GM10248 (cell line): ENCODE data around the gene F8A1.
A peak's percentile ranks its signal among the peaks of the same experiment; 100 is the strongest.
"Not testable (repeated sequence)": the region's sequence is repeated elsewhere in the genome, so short reads cannot be mapped to it uniquely, and the experiment has no call there.

Experiments
- CTCF ChIA-PET: fragments of 300-600 bp; sonication (Branson Sonifier 250); formaldehyde crosslinking; extraction: SDS; loops from one replicate; lab custom pipeline; 2021; ENCODE audit warnings: antibody characterized with exemption; lab: Yijun Ruan, JAX
- POLR2A ChIA-PET: fragments of 350-650 bp; sonication (Branson Sonifier 250); formaldehyde crosslinking; extraction: SDS; loops from one replicate; lab custom pipeline; 2020; ENCODE audit warnings: antibody characterized with exemption; lab: Yijun Ruan, JAX
- DNase-seq: peaks from one replicate; pipeline ENCODE4 v3.0.0; 2012; ENCODE audit errors: extremely low spot score
- TF ChIP-seq, protein P1 (sequence below): IDR thresholded peaks from 2 replicates; pipeline ENCODE4 v1.5.1; 2012; ENCODE audit warnings: mild to moderate bottlenecking, low read depth; ENCODE audit errors: extremely low read depth, missing control alignments, control extremely low read depth

The F8A1 gene

DNA sequence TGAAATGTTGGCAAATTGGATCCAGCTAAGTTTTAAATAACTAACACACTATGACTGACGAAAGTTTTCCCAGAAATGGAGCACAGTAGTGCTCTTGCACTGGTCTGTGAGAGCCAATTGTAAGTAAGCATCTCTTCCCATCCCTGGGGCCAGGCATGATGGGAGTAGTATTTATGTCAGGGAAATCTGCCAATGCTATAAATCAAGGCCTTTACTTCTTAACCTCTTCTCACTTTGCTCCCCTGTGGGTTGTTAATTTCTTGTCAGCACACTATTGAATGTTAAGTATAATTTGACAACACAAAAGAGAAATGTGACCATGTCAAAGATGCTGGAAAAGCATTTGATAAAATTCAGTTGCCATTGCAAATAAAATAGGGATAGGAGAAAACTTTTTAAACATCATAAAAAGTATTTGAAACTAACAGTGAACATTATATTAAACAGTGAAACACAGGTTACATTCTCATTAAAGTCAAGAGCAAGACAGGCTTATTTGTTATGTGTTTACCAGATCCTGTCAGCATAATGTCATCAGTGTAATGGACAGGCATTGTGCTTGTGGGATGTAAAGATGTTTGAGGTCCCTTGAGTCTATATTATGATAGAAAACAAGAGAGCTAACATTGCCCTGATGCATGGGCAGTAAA is 5.0 kb downstream of the F8A1 start:
- ChIA-PET CTCF (no interaction called here), POLR2A (no interaction called here)
- TF ChIP-seq, protein P1, sequence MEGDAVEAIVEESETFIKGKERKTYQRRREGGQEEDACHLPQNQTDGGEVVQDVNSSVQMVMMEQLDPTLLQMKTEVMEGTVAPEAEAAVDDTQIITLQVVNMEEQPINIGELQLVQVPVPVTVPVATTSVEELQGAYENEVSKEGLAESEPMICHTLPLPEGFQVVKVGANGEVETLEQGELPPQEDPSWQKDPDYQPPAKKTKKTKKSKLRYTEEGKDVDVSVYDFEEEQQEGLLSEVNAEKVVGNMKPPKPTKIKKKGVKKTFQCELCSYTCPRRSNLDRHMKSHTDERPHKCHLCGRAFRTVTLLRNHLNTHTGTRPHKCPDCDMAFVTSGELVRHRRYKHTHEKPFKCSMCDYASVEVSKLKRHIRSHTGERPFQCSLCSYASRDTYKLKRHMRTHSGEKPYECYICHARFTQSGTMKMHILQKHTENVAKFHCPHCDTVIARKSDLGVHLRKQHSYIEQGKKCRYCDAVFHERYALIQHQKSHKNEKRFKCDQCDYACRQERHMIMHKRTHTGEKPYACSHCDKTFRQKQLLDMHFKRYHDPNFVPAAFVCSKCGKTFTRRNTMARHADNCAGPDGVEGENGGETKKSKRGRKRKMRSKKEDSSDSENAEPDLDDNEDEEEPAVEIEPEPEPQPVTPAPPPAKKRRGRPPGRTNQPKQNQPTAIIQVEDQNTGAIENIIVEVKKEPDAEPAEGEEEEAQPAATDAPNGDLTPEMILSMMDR = no peak
- no peak for DNase-seq

DNA sequence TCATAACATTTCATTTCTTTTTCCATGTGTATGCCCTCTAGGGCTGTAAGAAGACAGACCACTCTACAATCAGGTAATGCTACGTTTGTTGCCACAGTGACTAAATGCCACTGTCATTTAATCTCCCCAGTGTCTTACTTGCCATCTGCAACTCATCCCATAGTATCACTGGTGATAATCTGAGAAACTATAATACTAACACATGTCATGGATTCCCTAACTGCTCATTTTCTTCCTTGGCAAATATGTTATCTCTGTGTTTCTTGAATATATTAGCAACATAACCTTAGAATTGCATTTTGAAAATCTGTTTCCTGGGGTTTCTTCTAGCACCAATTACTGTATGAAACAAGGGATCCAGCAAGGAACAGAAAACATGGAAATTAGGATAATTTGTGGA is 6.1 kb downstream of the F8A1 start:
- CTCF ChIA-PET = no interaction called here
- TF ChIP-seq, protein P1 = no peak
- no peak for DNase-seq
- POLR2A ChIA-PET = no interaction called here

DNA sequence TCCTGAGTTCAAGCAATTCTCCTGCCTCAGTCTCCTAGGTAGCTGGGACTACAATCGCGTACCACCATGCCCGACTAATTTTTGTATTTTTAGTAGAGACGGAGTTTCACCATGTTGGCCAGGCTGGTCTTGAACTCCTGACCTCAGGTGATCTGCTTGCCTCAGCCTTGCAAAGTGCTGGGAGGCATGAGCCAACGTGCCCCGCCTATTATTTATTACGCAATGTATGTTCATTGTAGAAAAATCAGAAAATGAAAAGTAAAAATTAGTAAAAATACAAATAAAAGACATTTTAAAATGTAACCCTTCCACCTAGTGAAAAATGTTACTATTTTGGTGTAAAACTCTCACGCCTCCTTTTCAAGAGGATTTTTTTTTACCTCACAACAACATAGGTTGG is 14.2 kb downstream of the F8A1 start:
- POLR2A ChIA-PET = no interaction called here
- CTCF ChIA-PET = interaction anchor here (1.9 kb wide), 1 partner anchor 17 kb away, joined by 5 read pairs; no protein-coding TSS in a partner anchor
- no peak for DNase-seq
- TF ChIP-seq, protein P1 = no peak

DNA sequence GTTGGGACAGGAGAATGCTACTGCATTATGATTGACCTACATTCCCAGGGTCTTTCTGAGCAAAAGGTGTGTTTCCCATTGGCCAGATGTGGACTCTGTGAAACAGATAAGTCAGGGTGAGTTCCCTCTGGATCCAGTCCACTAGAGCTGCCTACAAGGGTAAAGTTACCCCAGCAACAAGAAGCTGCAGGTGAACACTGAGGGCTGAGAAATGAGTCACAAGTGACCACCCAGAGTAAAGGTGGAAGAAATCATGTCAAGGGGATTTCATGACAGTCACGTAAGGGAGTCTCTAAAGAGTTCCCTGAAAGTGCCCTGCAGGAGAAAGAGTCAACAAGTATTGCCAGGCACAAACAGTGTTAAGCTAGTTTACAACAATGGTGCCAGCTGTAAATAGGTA is 16.3 kb downstream of the F8A1 start:
- DNase-seq = peak; percentile 6
- TF ChIP-seq, protein P1 = no peak
- ChIA-PET POLR2A (no interaction called here), CTCF (interaction anchor here (2.6 kb wide), 1 partner anchor 16 kb away, joined by 11 read pairs; no protein-coding TSS in a partner anchor)

DNA sequence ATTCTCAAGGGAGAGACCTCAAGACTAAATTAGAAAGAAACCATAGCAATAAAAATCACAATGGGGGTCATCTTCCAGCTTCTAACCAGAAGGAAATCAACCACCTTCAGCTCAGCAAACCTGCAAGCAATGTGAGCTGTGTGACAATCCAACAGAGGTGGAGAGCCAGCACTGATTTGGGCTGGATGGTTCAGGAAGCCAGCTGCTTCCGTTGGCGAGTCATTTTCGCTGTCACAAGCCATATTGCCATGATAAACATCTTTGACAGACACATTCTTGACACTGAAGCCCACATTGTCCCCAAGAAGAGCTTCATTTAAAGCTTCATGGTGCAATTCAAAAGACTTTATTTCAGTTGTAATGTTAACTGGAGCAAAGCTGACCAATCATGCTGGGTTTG is 22.7 kb downstream of the F8A1 start:
- ChIA-PET POLR2A (no interaction called here), CTCF (interaction anchor here (1.0 to 2.3 kb wide), 3 partner anchors 9 to 178 kb away, joined by 3 to 19 read pairs (median 3); no protein-coding TSS in a partner anchor)
- DNase-seq = no peak
- TF ChIP-seq, protein P1 = no peak

DNA sequence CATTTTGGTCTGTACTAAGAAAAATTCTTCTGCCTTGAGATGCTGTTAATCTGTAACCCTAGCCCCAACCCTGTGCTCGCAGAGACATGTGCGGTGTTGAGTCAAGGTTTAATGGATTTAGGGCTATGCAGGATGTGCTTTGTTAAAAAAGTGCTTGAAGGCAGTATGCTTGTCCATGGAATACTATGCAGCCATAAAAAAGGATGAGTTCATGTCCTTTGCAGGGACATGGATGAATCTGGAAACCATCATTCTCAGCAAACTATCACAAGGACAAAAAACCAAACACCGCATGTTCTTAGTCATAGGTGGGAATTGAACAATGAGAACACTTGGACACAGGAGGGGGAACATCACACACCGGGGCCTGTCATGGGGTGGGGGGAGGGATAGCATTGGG is 23.9 kb downstream of the F8A1 start:
- CTCF ChIA-PET = interaction anchor here (1.0 to 2.3 kb wide), 2 partner anchors 8 to 161 kb away, joined by 3 to 19 read pairs; no protein-coding TSS in a partner anchor
- DNase-seq, POLR2A ChIA-PET: not testable (repeated sequence)

DNA sequence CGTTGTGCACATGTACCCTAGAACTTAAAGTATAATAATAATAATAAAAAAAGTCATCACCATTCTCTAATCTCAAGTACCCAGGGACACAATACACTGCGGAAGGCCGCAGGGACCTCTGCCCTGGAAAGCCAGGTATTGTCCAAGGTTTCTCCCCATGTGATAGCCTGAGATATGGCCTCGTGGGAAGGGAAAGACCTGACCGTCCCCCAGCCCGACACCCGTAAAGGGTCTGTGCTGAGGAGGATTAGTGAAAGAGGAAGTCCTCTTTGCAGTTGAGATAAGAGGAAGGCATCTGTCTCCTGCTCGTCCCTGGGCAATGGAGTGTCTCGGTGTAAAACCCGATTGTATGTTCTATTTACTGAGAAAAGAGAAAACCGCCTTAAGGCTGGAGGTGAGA is 24.4 kb downstream of the F8A1 start:
- CTCF ChIA-PET, DNase-seq, POLR2A ChIA-PET: not testable (repeated sequence)

DNA sequence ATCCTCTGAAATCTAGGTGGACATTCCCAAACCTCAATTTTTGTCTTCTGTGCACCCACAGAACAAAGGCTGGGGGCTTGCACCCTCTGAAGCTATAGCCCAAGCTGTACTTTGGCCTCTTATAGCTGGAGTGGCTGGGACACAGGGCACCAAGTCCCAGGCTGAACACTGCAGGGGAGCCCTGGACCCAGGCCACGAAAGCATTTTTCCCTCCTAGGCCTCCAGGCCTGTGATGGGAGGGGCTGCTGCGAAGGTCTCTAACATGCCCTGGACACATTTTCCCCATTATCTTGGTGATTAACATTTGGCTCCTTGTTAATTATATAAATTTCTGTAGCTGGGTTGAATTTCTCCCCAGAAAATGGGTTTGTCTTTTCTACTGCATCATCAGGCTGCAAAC is 27.9 kb downstream of the F8A1 start:
- ChIA-PET CTCF (no interaction called here), POLR2A (no interaction called here)
- TF ChIP-seq, protein P1 = no peak
- DNase-seq = no peak
